ENCODE measurements around the gene TBC1D8.

The TBC1D8 gene

DNA sequence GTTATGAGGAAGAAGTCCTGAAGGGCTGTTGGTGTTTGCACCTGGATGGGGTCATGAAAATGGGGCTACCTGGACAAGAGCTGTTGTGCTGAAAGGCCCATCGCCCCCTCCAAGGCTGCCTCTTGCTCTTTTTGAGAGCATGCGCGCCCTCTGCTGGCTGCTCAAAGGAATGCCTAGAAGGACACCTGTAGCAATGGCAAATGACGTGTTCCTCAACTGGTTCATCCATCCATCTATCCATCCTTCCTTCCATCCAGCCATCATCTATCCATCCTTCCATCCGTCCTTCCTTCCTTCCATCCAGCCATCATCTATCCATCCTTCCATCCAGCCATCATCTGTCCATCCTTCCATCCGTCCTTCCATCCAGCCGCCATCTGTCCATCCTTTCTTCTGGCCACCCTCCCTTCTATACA lies 166.3 kb downstream of the TBC1D8 start:
- Histone ChIP-seq H3K9me2 (replicated peaks; ENCODE audit: control insufficient read depth, low read length) (no peaks in the 10 kb centered on the region), H3K4me1 (ENCODE audit: control insufficient read depth, low read length) (no peaks in the 10 kb centered on the region), H3K27ac (ENCODE audit: low read depth, low read length) (no peak overlapping the region), H3K4me2 (ENCODE audit: low read length) (no peak overlapping the region), H3K27me3 (ENCODE audit: control insufficient read depth, low read length) (no peaks in the 10 kb centered on the region), H3K79me2 (ENCODE audit: control insufficient read depth, low read length) (no peaks in the 10 kb centered on the region), H3F3A (ENCODE audit: control insufficient read depth, insufficient read depth) (no peaks in the 10 kb centered on the region), H3K4me3 (ENCODE audit: low read length) (no peak overlapping the region), H3K9me3 (ENCODE audit: control insufficient read depth, insufficient read depth, low read length) (no peaks in the 10 kb centered on the region), H4K20me1 (ENCODE audit: control insufficient read depth, insufficient read depth, low read depth, low read length) (peaks cover 2% of the 10 kb centered on the region; the same call in 1 of the 2 replicates), H3K36me3 (ENCODE audit: control insufficient read depth, low read length) (no peaks in the 10 kb centered on the region)
- TF ChIP-seq, protein P1, sequence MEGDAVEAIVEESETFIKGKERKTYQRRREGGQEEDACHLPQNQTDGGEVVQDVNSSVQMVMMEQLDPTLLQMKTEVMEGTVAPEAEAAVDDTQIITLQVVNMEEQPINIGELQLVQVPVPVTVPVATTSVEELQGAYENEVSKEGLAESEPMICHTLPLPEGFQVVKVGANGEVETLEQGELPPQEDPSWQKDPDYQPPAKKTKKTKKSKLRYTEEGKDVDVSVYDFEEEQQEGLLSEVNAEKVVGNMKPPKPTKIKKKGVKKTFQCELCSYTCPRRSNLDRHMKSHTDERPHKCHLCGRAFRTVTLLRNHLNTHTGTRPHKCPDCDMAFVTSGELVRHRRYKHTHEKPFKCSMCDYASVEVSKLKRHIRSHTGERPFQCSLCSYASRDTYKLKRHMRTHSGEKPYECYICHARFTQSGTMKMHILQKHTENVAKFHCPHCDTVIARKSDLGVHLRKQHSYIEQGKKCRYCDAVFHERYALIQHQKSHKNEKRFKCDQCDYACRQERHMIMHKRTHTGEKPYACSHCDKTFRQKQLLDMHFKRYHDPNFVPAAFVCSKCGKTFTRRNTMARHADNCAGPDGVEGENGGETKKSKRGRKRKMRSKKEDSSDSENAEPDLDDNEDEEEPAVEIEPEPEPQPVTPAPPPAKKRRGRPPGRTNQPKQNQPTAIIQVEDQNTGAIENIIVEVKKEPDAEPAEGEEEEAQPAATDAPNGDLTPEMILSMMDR (IDR thresholded peaks at IDR 0.05; ENCODE audit: low read depth, low read length, poor library complexity, severe bottlenecking) = peak; percentile 92
- TF ChIP-seq EZH2phosphoT487 (IDR thresholded peaks at IDR 0.05; ENCODE audit: borderline replicate concordance, low read length) = no peak

DNA sequence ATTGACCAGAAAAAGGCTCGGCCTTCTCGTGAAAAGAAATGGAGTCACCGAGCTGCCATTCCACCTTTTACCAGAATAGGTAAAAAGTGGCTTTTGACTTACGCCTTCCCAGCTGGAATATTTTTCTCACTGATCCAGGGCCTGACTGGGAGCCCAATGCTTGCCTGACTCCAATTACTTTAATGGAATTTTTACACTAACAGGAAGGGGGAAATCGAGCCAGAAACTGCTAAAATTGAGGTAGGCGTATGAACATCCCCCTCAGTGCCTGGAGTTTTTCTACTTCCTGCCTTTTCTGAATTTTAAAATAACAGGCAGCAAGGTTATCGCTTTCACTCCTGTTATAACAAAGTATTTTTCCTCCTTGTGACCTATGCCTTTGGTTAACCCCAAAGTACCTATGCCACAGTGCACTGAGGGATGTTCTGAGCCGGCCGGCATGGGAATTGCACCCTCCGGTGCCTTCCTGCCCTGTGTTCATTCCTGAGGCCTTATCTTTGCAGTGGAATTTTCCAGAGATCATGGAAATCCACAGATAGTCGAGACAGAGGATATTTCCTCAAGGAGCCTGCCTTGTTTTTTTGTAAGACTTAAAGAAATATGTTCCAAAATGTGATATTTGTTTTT lies 167.4 kb downstream of the TBC1D8 start:
- Histone ChIP-seq H3K27ac (ENCODE audit: low read depth, low read length) (no peak overlapping the region), H3K4me1 (ENCODE audit: control insufficient read depth, low read length) (no peaks in the 10 kb centered on the region), H3K9me3 (ENCODE audit: control insufficient read depth, insufficient read depth, low read length) (no peaks in the 10 kb centered on the region), H3K9me2 (replicated peaks; ENCODE audit: control insufficient read depth, low read length) (no peaks in the 10 kb centered on the region), H3K4me3 (ENCODE audit: low read length) (no peak overlapping the region), H4K20me1 (ENCODE audit: control insufficient read depth, insufficient read depth, low read depth, low read length) (peaks cover 2% of the 10 kb centered on the region; the same call in 1 of the 2 replicates), H3K4me2 (ENCODE audit: low read length) (no peak overlapping the region), H3F3A (ENCODE audit: control insufficient read depth, insufficient read depth) (no peaks in the 10 kb centered on the region), H3K36me3 (ENCODE audit: control insufficient read depth, low read length) (no peaks in the 10 kb centered on the region), H3K27me3 (ENCODE audit: control insufficient read depth, low read length) (peaks cover 3% of the 10 kb centered on the region; the same call in 1 of the 2 replicates), H3K79me2 (ENCODE audit: control insufficient read depth, low read length) (no peaks in the 10 kb centered on the region)
- no peak for TF ChIP-seq EZH2phosphoT487 (IDR thresholded peaks at IDR 0.05; ENCODE audit: borderline replicate concordance, low read length)
- TF ChIP-seq, protein P1 (IDR thresholded peaks at IDR 0.05; ENCODE audit: low read depth, low read length, poor library complexity, severe bottlenecking) = no peak

DNA sequence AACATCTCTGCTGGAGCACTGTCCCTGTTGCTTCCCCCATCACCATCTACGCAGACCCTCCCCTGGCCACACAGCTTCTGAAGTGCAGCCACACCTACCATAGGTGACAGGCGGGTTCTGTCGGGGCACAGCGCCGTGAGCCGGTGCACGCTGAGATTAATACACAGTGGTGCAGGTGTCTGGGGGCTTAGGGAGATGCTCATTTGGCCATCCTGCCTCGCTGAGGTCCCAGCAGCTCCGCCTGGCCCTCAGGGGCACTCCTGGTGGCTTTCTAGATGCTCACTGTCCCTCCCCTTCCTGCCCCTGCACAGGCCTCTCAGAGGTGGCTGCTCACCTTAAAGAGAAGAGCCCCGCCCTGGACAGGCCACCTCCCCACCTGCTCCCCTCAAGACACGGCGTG lies 168.0 kb downstream of the TBC1D8 start:
- H3K79me2 ChIP-seq (ENCODE audit: control insufficient read depth, low read length) = no peaks in the 10 kb centered on the region
- no peak overlapping the region for H3K4me2 ChIP-seq (ENCODE audit: low read length)
- H3K9me2 ChIP-seq (replicated peaks; ENCODE audit: control insufficient read depth, low read length) = no peaks in the 10 kb centered on the region
- no peak overlapping the region for H3K27ac ChIP-seq (ENCODE audit: low read depth, low read length)
- H3K27me3 ChIP-seq (ENCODE audit: control insufficient read depth, low read length) = peaks cover 8% of the 10 kb centered on the region; the same call in 1 of the 2 replicates
- no peaks in the 10 kb centered on the region for H3K4me1 ChIP-seq (ENCODE audit: control insufficient read depth, low read length)
- TF ChIP-seq, protein P1 (IDR thresholded peaks at IDR 0.05; ENCODE audit: low read depth, low read length, poor library complexity, severe bottlenecking) = no peak
- no peak for TF ChIP-seq EZH2phosphoT487 (IDR thresholded peaks at IDR 0.05; ENCODE audit: borderline replicate concordance, low read length)
- H3K9me3 ChIP-seq (ENCODE audit: control insufficient read depth, insufficient read depth, low read length) = no peaks in the 10 kb centered on the region
- peaks cover 2% of the 10 kb centered on the region; the same call in 1 of the 2 replicates for H4K20me1 ChIP-seq (ENCODE audit: control insufficient read depth, insufficient read depth, low read depth, low read length)
- 0 out of 2 replicates have a peak, but pooled peaks cover 1% of the 10 kb centered on the region for H3F3A ChIP-seq (ENCODE audit: control insufficient read depth, insufficient read depth)
- no peak overlapping the region for H3K4me3 ChIP-seq (ENCODE audit: low read length)
- no peaks in the 10 kb centered on the region for H3K36me3 ChIP-seq (ENCODE audit: control insufficient read depth, low read length)

All from DOHH2 (cell line).